Adrenal gland (tissue), 5 donors: Measurements from ENCODE around the gene CEP152.

Experiments
- CTCF ChIP-seq, 6 experiments: fragments of 450-650 bp in 4 of 6; fragments of 200-600 bp in 2 of 6; sonication (generic) in 1 of 6; IDR thresholded peaks; 1 replicate in 5 of 6; 2 replicates in 1 of 6; pipeline versions ENCODE4 v1.5.1 to v1.8.0; 2016 to 2021; ENCODE audit warnings: antibody characterized with exemption in 6 of 6, mild to moderate bottlenecking in 2 of 6, moderate library complexity in 1 of 6
- POLR2A ChIP-seq, 2 donors: fragments of 450-650 bp; IDR thresholded peaks; one replicate each; pipeline ENCODE4 v1.6.1; 2017; ENCODE audit warnings: antibody characterized with exemption in 2 of 2, mild to moderate bottlenecking in 2 of 2, moderate library complexity in 1 of 2
- donor health status: DM: no; HTN: no; CAD: no.

DNA sequence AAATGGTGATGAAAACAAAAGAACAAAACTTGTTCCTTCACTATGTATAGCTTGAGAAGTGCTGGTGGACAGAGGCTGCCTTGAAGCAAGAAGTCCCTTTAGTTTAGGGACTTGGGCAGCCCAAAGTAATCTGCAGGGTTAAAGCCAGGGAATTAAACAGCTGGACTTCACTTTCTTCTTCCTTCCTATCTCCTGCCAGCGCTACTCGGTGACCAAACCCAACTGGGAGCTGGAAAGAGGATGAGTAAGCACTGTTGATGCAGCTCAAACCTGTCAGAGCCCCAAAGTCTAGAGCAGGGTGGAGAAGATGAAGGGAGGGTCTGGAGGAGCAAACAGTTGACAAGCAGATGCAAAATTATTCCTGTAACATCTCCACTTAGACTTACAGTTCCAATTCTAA is 92.2 kb downstream of the CEP152 start:
- no peak for TF ChIP-seq CTCF (IDR thresholded peaks at IDR 0.05)
- TF ChIP-seq POLR2A (IDR thresholded peaks at IDR 0.05) = no peak
